NCI-H748 treated with DMSO at 0.1 percent for 48 hours (cell line): ENCODE data around the gene UNC119.
"Not testable (repeated sequence)": the region's sequence is repeated elsewhere in the genome, so short reads cannot be mapped to it uniquely, and the experiment has no call there.

Source experiments
- DNase-seq: peaks from one replicate; lab custom pipeline; 2025; lab: John Stamatoyannopoulos, UW

Gene UNC119

DNA sequence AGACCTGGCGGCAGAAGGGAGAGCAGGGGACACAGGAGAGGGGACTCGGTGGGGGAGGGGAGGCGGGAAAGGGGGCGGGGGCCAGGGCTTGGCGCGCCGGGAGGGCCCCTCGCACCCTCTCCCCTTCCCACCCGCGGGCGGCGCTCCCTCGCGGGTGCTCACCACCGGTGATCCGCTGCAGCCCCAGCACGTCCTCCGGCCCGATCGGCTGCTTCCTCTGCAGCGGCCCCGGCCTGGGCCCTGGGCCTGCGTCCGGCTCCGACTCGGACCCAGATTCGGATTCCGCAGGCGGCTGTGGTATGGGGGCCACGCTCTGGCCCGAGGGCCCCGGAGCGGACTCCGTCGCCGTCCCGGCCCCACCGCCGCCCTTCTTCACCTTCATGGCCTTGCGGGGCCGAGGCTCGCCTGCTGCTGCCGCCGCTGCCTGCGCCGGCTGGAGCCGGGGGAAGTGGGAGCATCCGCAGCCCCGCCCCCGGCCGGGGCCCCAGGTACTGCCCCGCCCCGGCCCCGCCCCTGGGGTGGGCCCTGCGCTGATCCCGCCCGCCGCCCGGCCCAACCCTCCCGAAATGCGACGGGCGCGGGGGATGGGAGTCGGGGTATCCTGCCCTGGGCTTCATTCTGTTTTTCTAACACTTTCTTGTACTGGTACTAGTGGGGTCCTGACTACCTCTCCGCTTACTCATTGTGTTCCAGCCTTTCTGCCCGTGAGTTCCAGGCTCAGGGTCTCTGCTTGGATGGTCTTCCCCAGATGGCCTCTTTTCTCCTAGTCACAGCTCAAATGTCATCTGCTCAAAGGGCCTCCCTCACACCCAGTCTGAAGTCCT lies at the start of gene UNC119:
TSS of gene UNC119 (minus strand) at position 449 of the 824 bp plus-strand sequence. CDS start at position 382, 67 bp downstream.
- DNase-seq: peak; percentile 44

DNA sequence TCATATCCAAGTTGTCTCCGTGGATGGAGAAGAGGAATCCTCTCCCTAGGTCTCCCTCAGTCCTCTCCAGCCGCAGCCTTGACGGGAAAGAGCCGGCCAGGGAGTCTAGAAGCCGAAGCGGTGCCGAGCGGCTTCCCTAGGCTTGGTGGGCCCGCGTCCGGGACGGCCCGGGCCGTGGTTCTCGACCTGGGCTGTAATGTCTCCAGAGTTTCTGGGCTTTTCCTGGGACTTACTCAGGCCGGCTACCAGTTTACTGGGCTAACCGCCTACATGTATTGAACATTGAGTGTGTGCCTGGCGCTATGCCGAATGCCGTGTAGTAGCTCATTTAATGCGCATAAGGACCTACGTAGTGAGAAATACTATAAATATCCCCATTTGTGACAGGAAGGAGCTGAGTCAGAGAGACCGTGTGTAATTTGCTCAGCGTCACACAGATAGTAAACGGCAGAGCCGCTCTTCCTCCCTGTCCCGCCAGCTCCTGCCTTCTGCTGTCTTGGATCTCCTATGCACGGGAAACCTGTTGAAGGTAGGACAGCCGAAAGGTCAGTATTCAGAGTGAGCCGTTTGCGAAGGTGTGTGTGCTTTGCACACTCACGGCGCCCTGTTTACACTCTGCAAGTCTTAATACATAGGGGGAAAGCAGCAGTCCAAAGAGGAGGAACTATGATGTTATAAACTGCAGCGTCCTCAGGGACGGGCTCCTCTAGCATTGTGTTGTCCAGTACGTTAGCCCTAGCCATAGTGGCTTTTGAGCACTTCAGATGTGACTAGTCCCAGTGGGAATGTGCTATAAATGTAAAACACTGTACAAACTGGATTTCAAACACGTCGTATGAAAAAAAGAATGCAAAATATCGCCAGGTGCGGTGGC lies 47.1 kb upstream of the UNC119 start:
- peak; percentile 72 for DNase-seq

- peak; percentile 97 for DNase-seq
Measured at GRCh38 chr17:28598799-28599310, 46.4 kb upstream of the UNC119 start, which contains the start of gene SPAG5. SPAG5 (minus strand) TSS chr17:28599025; CDS start chr17:28598946, 79 bp downstream.

- peak; percentile 51 for DNase-seq
Measured at GRCh38 chr17:28598389-28598788, 46.0 kb upstream of the UNC119 start.

- DNase-seq: no peak
Measured at GRCh38 chr17:28597606-28598383, 45.4 kb upstream of the UNC119 start.

GRCh38 chr17:28592260-28592659 lies 39.8 kb upstream of the UNC119 start:
- no peak for DNase-seq

- no peak for DNase-seq
Measured at GRCh38 chr17:28585851-28586250, 33.4 kb upstream of the UNC119 start.

DNA sequence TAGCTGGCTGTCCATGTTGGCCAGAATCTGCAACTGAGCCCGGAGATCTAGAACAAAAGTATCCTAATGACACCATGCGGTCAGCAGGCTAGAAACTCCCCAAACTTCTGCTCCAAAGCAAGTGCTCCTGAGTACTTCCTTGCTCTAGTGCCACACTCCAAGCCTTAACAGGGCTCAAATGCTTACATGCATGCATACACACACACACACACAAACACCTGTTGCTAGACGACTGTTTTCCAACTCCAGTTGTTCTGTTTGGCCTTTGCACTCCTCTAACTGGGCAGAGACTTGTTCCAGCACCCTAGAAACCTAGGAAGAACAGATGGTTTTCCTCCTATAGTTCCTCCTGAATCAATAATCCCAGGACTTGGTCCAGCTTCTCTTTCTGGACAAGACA lies 32.0 kb upstream of the UNC119 start:
- no peak for DNase-seq

GRCh38 chr17:28582513-28582912 lies 30.1 kb upstream of the UNC119 start:
- DNase-seq: no peak

DNA sequence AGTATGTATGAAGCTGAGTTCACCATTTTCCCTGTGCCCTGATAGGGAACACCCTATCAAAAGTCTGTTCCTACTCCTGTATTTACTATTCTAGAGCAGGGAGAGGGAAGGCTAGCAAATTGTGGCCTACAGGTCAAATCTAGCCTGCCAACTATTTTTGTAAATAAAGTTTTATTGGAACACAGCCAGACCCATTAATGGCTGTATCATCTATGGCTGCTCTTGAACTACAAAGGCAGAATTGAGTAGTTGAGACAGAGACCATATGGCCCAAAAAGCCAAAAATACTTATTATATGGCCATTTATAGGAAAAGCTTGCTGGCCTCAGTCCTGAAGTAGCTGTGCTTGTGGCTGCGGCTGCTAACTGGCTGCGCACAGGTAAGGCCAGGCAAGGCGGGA lies 28.5 kb upstream of the UNC119 start:
- no peak for DNase-seq

DNA sequence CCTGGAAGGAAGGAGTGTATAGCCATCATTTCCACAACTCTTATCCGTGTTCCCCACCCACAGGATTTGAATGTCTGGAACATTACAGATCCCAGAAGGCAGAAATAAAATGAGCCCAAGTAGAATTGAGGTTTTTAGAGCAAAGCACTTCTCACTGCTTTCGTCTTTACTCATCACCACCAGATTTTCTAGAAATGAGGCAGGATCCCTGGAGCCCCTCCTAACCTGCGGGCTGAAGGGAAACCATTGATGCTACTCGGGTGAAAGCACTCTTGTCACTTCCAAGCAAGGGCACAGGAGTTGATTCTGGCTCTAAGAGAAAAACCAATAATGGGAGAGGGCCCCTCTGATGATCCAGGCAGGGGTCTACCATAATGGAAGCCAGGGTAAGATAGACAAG lies 27.1 kb upstream of the UNC119 start:
- DNase-seq: no peak

GRCh38 chr17:28578246-28579195 lies 26.1 kb upstream of the UNC119 start:
- no peak for DNase-seq

GRCh38 chr17:28577466-28577824 lies 25.0 kb upstream of the UNC119 start:
- DNase-seq: no peak

- peak; percentile 95 for DNase-seq
Measured at GRCh38 chr17:28576758-28577465, 24.5 kb upstream of the UNC119 start, which contains the start of gene ALDOC. ALDOC (minus strand) TSS chr17:28576895; CDS start chr17:28575532, 1,363 bp downstream.

DNA sequence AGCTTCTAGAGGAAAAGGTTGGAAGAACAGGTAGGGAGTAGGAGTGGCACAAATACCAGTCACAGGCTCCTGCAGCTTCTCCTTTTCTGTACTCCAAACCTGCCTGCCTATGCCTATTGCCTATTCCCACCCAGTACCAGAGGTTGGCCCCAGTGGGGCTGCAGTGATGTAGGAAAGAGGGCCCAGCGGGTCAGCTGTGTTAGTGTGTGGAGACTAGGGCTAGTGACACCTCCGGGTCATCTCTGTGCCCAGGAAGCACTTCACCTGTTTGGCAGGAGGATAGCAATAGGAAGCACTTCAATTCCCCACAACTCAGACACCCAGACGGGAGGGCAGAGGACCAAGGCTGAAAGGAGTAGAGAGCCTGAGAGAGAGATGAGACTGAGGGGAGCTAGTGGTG lies 23.6 kb upstream of the UNC119 start:
- DNase-seq: not testable (repeated sequence)

DNA sequence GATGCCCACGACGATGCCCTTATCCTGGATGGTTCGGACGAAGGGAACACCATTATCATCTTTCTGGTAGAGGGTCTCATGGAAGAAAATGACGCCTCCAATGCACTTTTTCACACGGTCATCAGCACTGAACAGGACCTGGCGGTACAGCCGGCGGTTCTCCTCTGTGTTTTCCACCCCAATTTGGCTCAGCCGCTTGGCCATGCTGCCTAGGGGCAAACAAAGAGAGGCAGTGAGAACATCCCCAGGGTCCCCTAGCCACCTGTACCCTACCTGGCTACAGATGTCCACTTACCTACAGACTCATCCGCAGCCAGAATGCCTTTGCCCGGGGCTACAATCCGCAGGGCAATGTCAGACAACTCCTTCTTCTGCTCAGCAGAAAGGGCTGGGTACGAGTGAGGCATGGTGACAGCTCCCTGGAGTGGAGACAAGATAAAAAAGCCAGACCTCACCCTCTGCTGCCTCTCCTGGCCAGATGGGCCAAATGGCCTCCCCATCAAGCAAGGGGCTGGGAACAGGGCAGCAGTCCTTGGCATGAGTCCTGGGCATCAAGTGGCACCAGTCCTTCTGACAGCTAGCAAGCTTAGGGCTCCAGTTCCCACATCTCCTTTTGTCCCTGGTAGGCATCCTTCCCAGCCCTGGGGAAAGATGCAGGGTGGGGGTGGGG lies 22.8 kb upstream of the UNC119 start:
- DNase-seq: no peak

DNA sequence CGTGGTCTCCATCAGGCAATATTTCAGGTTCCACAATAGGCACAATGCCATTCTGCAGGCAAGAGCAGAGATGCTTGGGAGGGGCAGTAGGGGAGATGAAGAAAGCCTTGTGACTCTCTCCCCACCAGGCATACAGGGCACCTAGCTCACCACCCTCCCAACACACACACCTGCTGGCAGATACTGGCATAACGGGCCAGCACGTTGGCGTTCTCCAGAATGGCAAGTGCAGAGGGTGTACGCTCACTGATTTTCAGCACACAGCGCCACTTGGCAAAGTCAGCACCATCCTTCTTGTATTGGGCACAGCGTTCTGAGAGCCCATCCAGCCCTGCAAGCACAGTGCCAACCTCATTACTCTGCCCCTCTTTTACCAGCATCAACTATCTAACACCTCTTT lies 22.1 kb upstream of the UNC119 start:
- DNase-seq: no peak

DNA sequence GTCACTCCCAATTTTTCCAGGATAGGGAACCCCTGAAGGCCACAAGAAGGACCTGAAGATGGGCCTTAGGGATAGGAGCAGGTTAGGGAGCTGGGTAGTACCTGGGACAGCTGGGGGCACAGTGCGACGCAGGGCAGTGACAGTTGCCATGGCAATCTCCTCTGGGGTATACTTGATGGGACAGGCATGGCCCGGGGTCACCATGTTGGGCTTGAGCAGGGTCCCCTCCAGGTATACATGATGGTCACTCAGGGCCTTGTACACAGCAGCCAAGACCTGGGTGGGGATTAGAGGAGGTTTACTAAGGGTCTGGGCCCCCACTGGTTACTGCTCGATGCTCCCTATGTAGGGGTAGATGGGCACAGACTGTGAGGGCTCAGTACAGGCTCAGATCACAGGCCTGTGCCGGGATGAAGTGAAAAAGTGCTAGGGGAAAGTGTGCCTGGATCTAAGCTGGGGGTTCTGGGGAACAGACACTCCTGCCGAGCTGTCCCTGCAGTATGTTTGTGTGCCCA lies 21.6 kb upstream of the UNC119 start:
- DNase-seq: no peak

DNA sequence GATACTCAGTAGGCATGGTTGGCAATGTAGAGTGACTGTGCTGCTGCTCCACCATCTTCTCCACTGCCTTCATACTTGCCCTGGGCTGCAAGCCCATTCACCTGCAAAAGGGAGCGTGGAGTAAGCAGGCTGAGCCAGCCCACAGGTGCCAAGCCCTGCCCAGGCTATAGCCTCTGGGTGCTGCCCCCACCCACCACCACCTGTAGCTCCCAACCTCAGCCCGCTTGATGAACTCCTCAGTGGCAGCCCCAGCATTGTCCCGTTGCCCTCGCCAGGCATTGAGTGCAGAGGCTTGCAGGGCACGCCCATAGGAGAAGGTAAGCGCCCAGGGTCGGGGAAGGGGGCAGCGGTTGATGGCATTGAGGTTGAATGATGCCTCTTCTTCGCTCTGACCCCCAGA lies 21.1 kb upstream of the UNC119 start:
- no peak for DNase-seq
